ENCODE data around the gene CCDC137.
A peak's percentile ranks its signal among the peaks of the same experiment; 100 is the strongest.
"Not testable (repeated sequence)": the region's sequence is repeated elsewhere in the genome, so short reads cannot be mapped to it uniquely, and the experiment has no call there.

The CCDC137 gene

DNA sequence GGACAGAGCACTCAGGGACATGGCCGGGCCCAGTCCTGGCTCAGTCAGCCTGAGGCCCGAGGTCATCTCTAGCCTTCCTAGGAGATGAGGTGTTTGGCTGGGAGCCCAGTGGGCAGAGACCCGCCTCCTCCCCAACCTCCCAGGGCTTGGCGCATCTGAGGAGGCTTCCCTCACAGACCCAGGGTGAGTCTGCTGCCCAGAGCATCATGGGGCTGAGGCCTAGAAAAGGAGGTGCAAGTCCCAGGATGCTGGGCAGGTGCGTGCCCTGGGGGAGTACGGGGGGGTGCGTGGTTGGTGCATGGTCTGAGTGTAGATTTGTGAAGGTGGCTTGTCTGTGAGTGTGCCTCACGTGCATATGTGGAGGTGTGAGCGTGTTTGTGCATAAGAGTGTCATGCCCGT lies 14.8 kb upstream of the CCDC137 start:
- no peak for DNase-seq

DNA sequence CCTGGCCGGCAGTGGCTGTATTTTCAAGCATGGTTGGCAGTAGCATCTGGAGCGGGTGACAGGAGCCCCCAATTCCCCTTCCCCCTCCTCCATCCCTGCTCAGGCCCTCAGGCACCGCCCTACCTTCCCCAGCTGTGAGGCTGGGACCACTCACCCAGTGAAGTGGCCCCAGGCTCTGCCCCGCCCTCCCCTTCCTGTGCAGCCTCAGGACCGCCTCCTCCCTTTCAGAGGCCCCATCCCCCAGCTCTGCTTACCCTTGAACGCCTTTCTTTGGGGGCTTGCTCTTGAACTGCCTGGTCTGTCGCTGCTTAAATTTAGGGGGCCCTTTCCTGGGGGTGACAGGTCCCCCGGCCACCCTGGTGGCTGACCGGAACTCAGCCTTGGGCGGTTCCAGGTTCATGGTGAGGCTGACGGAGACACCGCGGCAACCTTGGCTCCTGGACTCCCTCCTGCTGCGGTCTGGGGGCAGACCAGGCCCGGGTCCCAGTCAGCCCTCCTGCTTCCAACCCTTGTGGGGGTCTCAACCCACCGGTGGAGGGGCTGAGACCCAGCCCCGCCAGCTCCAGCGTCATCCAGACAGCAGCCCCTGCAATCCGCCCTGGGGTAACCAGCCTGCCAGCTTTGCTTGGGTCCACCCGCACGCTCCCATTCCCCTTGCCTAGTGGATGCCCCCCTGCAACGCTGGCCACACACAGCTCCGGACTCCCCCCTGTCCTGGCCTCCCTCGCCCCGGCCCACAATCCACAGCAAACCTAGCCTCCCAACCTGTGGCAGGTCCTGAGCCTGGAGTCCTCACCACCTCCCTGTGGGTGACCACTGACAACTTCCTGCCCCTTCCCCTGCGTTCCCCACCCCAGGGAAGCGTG lies 13.4 kb upstream of the CCDC137 start:
- no peak for DNase-seq

DNA sequence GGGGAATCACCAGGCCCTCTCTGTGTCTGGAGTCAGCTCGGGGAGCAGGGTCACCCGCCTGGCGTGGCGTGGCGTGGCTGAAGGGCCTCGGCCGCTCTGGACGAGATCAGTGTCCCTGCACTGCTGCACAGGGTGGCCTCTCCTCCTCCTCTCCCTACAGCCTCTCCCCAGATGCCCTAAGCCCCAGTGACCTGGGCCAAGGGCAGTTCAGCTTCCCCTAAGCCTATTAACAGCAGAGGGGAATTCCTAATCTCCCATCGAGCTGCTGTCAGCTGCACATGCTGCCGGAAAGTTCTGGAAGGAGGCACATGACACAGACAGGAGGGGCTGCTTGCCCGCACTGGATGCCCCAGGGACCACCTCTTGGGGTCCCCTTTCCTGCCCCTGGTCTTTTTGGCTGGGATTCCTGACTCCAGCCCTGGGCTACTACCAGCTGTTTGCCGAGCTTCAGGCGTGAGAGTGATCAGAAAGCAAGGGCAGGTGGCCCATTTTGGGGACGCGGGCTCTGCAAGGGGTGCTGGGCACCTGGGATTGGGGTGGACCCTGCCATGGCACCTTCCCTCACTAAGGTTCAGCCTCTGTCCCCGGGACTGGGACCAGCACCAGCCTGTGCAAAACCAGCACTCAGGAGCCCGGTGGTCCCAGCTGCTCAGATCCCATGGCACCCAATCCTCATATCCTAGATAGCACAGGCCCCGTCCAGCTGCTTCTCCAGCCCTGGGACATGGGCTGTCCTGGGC lies 11.0 kb upstream of the CCDC137 start:
- DNase-seq = no peak

DNA sequence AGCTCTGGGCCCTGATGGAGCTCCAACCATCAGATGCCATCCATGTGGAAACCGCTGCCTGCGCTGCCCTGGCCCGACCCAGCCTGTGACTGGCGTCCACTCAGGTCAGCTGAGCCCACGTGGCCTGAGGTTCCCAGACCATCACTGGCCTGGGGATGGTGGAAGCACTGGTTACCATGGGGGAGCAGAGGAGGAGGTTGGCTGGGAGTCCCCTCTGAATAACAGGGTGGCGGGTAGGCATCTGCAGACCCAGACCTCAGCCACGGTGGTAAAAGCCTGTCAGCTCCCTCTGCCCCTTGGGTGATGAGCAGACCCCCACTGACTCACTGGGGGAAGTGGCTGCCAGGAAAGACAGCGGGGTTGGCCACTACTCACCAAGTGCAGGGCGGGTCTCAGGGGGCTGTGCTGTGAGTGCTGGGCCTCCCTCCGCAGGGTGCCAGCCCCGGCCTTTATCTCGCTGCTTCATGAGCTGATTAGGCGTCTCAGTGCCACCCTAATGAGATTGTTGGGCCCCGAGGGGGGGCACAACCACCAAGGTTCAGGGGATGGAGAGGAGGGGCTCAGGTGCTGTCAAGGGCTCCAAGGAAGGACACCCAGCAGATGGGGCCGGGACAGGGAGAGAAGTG lies 10.3 kb upstream of the CCDC137 start, which contains the start of gene PDE6G:
TSS of gene PDE6G (minus strand) at position 425 of the 626 bp plus-strand sequence. CDS start 3,237 bp downstream, outside the sequence.
- DNase-seq = no peak

DNA sequence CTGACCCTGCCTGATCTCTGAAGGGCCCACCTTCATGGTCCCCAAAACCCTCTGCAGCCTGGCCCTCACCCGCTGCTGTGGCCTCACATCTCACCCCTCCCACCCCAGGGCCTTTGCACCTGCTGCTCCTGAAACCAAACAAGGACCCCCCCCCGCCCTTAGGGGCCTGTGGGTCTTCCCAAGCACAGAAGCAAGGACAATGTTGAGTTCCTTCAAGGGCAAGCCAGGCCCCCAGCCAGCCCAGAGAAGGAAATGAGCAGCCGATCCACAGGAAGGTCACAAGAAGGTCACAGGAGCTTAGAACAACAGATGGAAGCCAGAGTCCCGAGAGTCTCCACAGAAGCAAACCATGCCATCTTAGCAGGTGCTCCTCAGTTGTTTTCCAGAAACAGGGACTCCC lies 9.7 kb upstream of the CCDC137 start:
- no peak for DNase-seq

GRCh38 chr17:81659038-81659437 lies 7.5 kb upstream of the CCDC137 start:
- DNase-seq = no peak

DNA sequence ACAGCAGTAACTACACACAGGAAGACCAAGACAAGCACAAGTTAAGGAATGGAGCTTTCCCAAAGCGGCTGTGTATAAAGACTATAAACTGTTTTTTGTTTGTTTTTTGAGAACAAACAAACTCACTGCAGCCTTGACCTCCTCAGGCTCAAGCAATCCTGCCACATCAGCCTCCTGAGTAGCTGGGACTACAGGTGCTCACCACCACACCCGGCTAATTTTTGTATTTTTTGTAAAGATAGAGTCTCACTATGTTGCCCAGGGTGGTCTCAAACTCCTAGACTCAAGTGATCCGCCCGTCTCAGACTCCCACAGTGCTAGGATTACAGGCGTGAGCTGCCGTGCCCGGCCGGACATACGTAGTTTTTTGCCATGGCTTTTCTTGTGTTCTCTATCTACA lies 6.1 kb upstream of the CCDC137 start:
- DNase-seq = no peak

DNA sequence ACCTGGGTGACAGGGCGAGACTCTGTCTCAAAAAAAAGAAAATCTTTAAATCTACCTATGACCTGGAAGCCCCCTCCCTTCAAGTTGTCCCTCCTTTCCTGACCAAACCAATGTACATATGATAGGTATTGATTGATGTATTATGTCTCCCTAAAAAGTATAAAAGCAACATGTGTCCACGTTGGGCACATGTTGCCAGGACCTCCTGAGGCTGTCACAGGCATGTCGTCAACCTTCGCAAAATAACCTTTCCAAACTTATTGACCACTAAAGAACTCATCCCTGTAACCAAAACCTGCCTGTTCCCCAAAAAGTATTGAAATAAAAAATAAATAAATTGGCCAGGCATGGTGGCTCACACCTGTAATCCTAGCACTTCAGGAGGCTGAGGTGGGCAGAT lies 4.5 kb upstream of the CCDC137 start:
- no peak for DNase-seq

GRCh38 chr17:81664051-81664470 lies 2.5 kb upstream of the CCDC137 start:
- DNase-seq = no peak

DNA sequence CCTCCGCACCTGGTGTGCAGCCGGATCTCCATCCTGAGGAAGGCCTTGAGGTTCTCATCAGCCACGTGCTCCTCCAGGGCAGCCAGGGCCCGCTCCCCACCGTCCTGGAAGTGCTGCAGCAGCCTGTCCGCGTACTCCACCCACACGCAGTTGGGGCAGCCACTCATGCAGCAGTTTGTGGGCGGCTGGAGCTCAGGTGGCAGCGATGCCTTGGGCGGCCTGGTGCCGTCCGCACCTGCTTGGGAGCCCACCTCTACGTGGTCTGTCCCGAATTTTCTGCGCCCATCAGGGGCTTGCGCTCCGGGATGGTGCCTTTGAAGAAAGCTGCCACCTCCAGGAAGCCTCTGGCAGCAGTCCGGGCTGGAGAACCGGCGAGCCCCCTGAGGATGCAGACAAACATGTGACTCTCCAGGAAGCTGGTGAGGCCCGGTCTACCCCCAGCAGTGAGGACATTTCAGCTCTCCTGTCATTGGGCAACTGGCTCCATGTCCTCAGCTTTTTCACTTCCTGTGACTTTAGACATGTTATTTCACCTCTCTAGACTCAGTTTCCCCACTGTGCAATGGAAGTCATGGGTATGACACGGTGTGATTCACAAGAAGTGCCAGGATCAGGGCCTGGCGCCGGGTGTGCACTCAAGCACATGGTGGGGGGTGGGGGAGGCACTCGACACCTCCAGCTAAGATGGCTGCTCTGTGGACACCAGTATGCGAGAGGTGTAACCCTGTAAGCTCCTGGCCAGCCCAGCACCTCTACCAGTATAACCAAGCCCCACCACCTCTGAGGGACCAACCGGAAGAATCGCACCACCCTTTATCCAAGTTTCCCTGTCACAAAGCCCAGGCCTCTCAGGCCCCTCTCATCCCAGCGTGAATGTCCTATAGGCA lies 1.1 kb upstream of the CCDC137 start:
- DNase-seq = peak; percentile 44

DNA sequence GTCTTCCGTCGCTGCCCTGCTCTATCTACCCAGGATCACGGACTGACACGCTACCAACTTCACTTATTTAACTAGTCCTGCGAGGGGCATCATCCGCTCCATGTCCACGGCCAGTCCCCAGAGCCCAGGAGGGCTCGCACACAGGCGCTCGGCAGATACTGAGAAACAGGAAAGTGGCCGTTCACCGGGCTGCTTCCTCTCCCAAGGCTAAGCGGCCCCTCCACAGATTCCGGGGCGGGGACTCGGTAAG lies 520 bp upstream of the CCDC137 start:
- DNase-seq = no peak

GRCh38 chr17:81667754-81668153 lies 1.2 kb downstream of the CCDC137 start:
- DNase-seq = no peak

GRCh38 chr17:81672504-81672903 lies 6.0 kb downstream of the CCDC137 start:
- DNase-seq = no peak

GRCh38 chr17:81672954-81673353 lies 6.4 kb downstream of the CCDC137 start:
- DNase-seq = no peak

- DNase-seq = no peak
Measured at GRCh38 chr17:81673561-81674258, 7.2 kb downstream of the CCDC137 start.

DNA sequence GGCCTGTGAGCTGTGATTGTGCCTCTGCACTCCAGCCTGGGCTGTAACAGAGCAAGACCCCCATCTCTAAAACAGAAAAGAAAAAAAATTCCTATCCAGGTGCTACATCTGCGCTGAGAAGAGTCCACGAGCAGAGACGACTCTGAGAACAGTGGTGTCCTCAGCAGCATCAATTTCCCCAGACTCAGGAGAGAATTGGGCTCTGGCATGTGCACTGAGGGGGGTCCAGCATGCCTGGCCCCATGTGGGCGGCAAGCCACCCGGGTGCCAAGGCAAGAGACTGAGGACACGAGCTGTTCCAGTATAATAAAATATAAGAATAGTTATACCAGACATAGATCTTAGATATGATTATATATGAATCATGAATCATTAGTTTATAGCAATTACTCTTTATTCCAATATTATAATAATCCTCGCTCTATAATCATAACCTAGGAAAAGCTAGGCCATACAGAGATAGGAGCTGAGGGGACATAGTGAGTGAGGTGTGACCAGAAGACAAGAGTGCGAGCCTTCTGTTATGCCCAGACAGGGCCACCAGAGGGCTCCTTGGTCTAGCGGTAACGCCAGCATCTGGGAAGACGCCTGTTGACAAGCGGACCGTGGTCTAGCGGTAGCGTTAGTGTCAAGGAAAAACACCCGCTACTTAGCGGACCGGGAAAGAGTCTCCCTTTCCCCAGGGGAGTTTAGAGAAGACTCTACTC lies 9.1 kb downstream of the CCDC137 start:
- not testable (repeated sequence) for DNase-seq

DNA sequence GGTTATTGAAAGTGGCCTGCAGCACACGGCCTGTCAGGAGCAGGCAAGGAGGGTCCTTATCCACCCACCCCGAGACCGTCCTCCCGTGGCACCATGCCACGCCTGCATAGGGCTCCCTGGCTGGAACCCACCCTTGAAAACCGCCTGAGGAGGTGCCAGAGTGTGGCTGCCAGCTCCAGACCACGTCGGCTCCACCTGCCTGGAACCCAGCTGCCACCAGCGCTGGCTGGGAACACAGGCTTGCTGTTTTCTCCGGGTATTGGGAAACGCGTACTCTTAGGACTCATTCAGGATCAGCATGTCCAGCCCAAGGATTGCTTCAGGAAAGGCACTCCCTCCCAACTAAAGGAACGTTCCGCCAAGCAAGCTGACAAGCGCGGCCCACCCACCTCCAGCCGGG lies 10.4 kb downstream of the CCDC137 start:
- no peak for DNase-seq

- no peak for DNase-seq
Measured at GRCh38 chr17:81680150-81680549, 13.6 kb downstream of the CCDC137 start.

DNA sequence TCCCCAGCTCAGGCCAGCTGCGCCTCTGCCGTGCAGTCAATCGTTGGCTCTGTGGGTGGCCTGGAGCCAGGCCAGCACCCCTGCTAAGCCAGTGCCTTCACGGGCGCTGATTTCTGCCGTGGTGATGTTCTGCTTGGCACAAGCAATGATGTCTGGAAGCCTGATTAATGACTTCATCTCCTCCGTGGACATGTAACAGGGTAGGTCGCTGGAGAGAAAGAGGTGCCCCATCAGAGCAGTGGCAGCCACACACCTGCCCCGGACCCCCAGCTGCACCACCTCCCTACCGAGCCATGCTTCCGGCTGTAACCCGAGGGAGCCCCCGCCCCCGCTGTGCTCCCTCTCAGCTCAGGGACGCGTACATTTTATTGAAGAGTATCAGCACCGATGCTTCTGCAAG lies 15.1 kb downstream of the CCDC137 start:
- no peak for DNase-seq

DNA sequence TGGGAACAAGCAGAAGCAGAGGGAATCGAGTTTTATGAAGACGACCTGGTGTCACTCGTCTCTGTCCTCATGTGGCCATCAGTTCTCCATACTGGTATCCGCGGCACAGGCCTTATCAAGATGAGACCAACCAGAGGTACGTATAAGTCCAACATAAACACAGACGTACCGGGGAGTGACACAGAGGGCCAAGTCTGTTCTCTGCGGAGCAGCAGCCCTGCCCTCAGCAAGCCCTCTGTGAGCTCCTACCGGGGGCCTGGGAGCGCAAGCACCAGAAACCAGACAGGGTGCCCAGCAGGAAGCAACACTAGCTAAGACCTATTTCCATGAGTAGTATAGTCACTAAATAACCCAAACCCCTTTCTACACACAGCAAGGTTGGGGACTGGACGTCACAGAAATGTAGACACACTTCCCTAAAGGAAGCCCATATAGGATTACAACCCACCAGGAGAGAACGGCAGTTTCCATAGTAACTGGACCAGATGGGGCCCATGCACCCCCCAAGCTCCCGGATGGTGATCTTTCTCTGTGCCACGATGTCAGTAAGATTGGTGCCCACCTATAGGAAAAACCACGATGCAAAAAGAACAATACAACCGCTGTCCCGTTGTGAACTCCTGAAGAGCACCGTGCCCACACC lies 16.1 kb downstream of the CCDC137 start:
- no peak for DNase-seq

- no peak for DNase-seq
Measured at GRCh38 chr17:81683208-81683583, 16.7 kb downstream of the CCDC137 start.
